Hepatocyte (in vitro differentiated cells): Measurements from ENCODE around the gene VMP1.

ENCODE experiments used
- CTCF ChIP-seq: fragments of 200-600 bp; sonication (generic); IDR thresholded peaks from 2 replicates; pipeline ENCODE4 v1.5.1; 2016; ENCODE audit warnings: antibody characterized with exemption, mild to moderate bottlenecking; ENCODE audit not compliant: poor library complexity
- EZH2 ChIP-seq: fragments of 200-600 bp; sonication (generic); IDR thresholded peaks from 2 replicates; pipeline ENCODE4 v1.6.1; 2016; ENCODE audit warnings: antibody characterized with exemption, mild to moderate bottlenecking, borderline replicate concordance
- EZH2phosphoT487 ChIP-seq: fragments of 200-600 bp; sonication (generic); IDR thresholded peaks from one replicate; pipeline ENCODE4 v1.6.1; 2018; ENCODE audit warnings: antibody characterized with exemption, mild to moderate bottlenecking, low read depth, moderate library complexity; ENCODE audit not compliant: unreplicated experiment, severe bottlenecking

DNA sequence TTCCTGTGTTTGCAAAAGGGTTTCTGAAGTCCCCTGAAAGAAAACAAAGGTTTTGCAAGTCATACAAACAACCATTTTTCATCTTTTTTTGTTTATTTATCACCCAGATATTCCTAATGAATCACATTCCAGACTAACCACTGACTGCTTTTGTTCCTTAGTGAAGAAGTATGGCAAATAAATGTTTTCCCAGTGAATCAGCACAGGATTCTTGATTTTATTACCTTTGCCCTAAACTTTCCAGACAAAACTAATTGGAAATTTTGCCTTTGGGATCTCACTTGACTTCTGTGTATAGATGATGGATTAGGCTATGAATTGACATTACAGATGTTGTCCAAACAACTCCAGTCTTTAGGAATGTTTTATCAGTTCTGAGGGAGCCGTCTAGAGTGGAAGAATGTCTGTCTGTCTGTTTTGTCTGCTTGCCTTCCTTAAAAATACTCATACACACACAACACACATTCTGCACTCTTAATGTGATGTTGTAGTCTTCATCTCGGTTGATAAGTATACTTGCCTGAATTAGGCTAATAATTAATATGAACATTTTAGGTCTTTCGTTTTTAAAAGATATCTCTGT is 48.9 kb downstream of the VMP1 start:
- TF ChIP-seq CTCF (no peak), EZH2 (no peak), EZH2phosphoT487 (no peak)
